K562 (cell line): ENCODE measurements around the gene CHTOP. TPM values are rescaled to one million over a fixed set of nuclear protein-coding genes. Genes with fewer than 3 reads are reported as not detected.

Source experiments
- BDP1 ChIP-seq: IDR thresholded peaks from 3 replicates; pipeline ENCODE4 v1.6.1; 2011; ENCODE audit not compliant: insufficient read length, insufficient read depth
- CAMTA2 ChIP-seq: fragments of 250-450 bp; sonication (Bioruptor Pico); conservative IDR thresholded peaks from 2 replicates; pipeline ENCODE4 v1.5.1; 2022
- CREB1 ChIP-seq, 2 experiments: sonication (generic) in 1 of 2; formaldehyde crosslinking in 1 of 2; IDR thresholded peaks; 2 replicates each; pipeline versions ENCODE4 v1.6.1 to v1.8.0; 2012 to 2022; ENCODE audit warnings: inconsistent platforms in 1 of 2, mild to moderate bottlenecking in 1 of 2, missing genetic modification reagents in 1 of 2, moderate library complexity in 1 of 2
- CTBP1 ChIP-seq: fragments of 450-650 bp; IDR thresholded peaks from 2 replicates; pipeline ENCODE4 v1.6.1; 2016; ENCODE audit warnings: borderline replicate concordance
- DMBX1 ChIP-seq: fragments of 250-450 bp; sonication (Bioruptor Pico); IDR thresholded peaks from 2 replicates; pipeline ENCODE4 v1.8.0; 2022; ENCODE audit warnings: inconsistent platforms, mild to moderate bottlenecking, moderate library complexity, borderline replicate concordance
- FOXK1 ChIP-seq: sonication (generic); formaldehyde crosslinking; IDR thresholded peaks from 2 replicates; pipeline ENCODE4 v1.8.0; 2022; ENCODE audit warnings: missing genetic modification reagents, mild to moderate bottlenecking, borderline replicate concordance
- KAT2B ChIP-seq: IDR thresholded peaks from one replicate; pipeline ENCODE4 v1.6.1; 2012; ENCODE audit warnings: low read depth, mild to moderate bottlenecking, control low read depth, inconsistent platforms, low read length, moderate library complexity
- MYBL2 ChIP-seq, 2 experiments: fragments of 450-650 bp in 1 of 2; sonication (generic) in 1 of 2; formaldehyde crosslinking in 1 of 2; IDR thresholded peaks; 2 replicates each; pipeline versions ENCODE4 v1.6.1 to v1.8.1; 2017 to 2022; ENCODE audit warnings: borderline replicate concordance in 1 of 2, inconsistent platforms in 1 of 2, low read depth in 1 of 2, mild to moderate bottlenecking in 1 of 2, missing genetic modification reagents in 1 of 2, moderate library complexity in 1 of 2
- PHF20 ChIP-seq: fragments of 450-650 bp; IDR thresholded peaks from 2 replicates; pipeline ENCODE4 v1.6.1; 2018; ENCODE audit not compliant: partially characterized antibody
- PHTF2 ChIP-seq: fragments of 250-450 bp; sonication (Bioruptor Pico); IDR thresholded peaks from 2 replicates; pipeline ENCODE4 v1.5.0; 2021; ENCODE audit warnings: mild to moderate bottlenecking
- RFX5 ChIP-seq: IDR thresholded peaks from 2 replicates; pipeline ENCODE4 v1.6.1; 2011; ENCODE audit warnings: low read depth, mild to moderate bottlenecking, improper control_type of control experiment, low read length
- TEAD4 ChIP-seq, 2 experiments: sonication (generic) in 1 of 2; formaldehyde crosslinking in 1 of 2; IDR thresholded peaks; 2 replicates each; pipeline versions ENCODE4 v1.6.1 to v1.8.0; 2012 to 2022; ENCODE audit warnings: borderline replicate concordance in 1 of 2, inconsistent platforms in 1 of 2, low read length in 1 of 2, mild to moderate bottlenecking in 1 of 2, missing genetic modification reagents in 1 of 2
- UBTF ChIP-seq, 2 experiments: IDR thresholded peaks; 2 replicates each; pipeline ENCODE4 v1.6.1; 2012; ENCODE audit warnings: improper control_type of control experiment in 2 of 2, low read depth in 2 of 2, low read length in 2 of 2, borderline replicate concordance in 1 of 2
- ZBTB49 ChIP-seq: sonication (generic); formaldehyde crosslinking; IDR thresholded peaks from 2 replicates; pipeline ENCODE4 v1.8.0; 2022; ENCODE audit warnings: missing genetic modification reagents, mild to moderate bottlenecking, borderline replicate concordance
- ZFPM2 ChIP-seq: fragments of 250-450 bp; sonication (Bioruptor Pico); IDR thresholded peaks from 2 replicates; pipeline ENCODE4 v1.5.1; 2022; ENCODE audit warnings: mild to moderate bottlenecking
- ZNF175 ChIP-seq: fragments of 200-800 bp; sonication (Bioruptor generic); IDR thresholded peaks from 2 replicates; pipeline ENCODE4 v1.6.1; 2016; ENCODE audit warnings: low read depth, mild to moderate bottlenecking, missing genetic modification characterization, missing compliant biosample characterization
- ZNF511 ChIP-seq: sonication (generic); formaldehyde crosslinking; IDR thresholded peaks from 2 replicates; pipeline ENCODE4 v1.8.0; 2022; ENCODE audit warnings: mild to moderate bottlenecking, missing genetic modification reagents
- polyA plus RNA-seq, 8 experiments: library from polyadenylated mRNA; depleted of rRNA in 4 of 8; stranded (reverse) in 5 of 8; unstranded in 3 of 8; fragments of >200 nt; fragmentation: Nextera tagmentation in 2 of 8; fragmentation: Illumina TruSeq in 1 of 8; extraction: Ambion mirVana in 2 of 8; extraction: Trizol in 1 of 8; gene quantifications; 2 replicates each; pipeline versions ENCODE4 v1.2.1 to v1.2.3, GENCODE V29; 2011 to 2014; ENCODE audit warnings: inconsistent platforms in 1 of 8, missing spikeins in 1 of 8
- total RNA-seq, 7 experiments: library from RNA; depleted of rRNA in 6 of 7; stranded (reverse); fragments of >200 nt in 6 of 7; fragmentation: Illumina TruSeq in 2 of 7; extraction: Trizol in 2 of 7; gene quantifications; 2 replicates each; pipeline versions ENCODE4 v1.2.1 to v1.2.3, GENCODE V29; 2011 to 2021; ENCODE audit warnings: low replicate concordance in 1 of 7
- TF ChIP-seq, protein P1 (sequence below), 2 experiments: fragments of 450-650 bp; conservative IDR thresholded peaks; 2 replicates each; pipeline ENCODE4 v1.6.1; 2017; ENCODE audit warnings: mild to moderate bottlenecking in 2 of 2, moderate library complexity in 2 of 2

The CHTOP gene
- total and polyA plus RNA-seq, 9 of the 15 experiments (the other 6 are each of a cell fraction or from before 2014, with no cell fraction given) = 10.2 to 91.8 (median 60.8) TPM

DNA sequence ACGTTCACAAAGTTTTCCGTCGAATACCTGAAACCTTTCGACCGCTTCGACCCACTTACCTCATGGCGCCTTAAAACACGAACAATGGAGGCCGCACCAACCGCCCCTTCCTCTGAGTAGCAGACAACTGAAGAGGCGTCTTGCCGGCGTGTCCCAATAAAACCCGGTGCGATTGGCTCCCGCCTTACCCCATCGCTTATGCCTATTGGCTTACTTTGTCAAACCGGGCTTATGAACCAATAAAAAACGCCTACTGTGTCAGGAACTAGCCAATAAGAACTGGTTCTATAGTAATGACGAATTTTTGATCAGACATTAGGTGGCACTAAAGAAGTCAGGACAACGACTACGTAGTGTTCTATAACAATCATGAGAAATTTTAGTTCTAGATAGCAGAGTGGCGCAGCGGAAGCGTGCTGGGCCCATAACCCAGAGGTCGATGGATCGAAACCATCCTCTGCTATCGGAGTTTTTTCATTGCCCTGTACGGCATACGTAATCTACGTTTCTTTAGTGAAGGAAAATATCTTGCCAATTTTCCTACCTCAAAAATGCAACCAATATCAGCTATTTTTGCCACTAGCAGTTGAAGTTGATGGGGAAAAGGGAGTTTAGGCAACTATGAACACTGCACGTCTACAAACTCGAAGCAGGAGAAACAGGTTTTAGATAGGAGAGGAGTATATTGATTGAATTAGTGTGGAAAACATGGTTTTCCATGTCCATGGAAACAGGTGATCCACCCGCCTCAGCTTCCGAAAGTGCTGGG is 37.2 kb downstream of the CHTOP start, which contains the start of gene ILF2 (continued):
- TF ChIP-seq ZBTB49 (CRISPR knock-in tag) (0 out of 2 replicates have a peak, but pooled peaks have one; percentile 39), UBTF (IDR thresholded peaks at IDR 0.05; ENCODE audit: borderline replicate concordance in 1 of 2, low read depth in 2 of 2, low read length in 2 of 2) (0 out of 4 replicates have a peak, but pooled peaks of 1 of the 2 experiments have one; percentile 37), MYBL2 (IDR thresholded peaks at IDR 0.05; ENCODE audit: low read depth) (peak; percentile 91), MYBL2 (CRISPR knock-in tag; IDR thresholded peaks at IDR 0.05; ENCODE audit: borderline replicate concordance) (no peak), TEAD4 (IDR thresholded peaks at IDR 0.05; ENCODE audit: low read length) (peak; percentile 85), TEAD4 (CRISPR knock-in tag; IDR thresholded peaks at IDR 0.05; ENCODE audit: borderline replicate concordance) (no peak), ZFPM2 (CRISPR knock-in tag) (no peak), PHF20 (peak; percentile 2), KAT2B (no peak), BDP1 (peak; percentile 84), CAMTA2 (CRISPR knock-in tag) (no peak), RFX5 (peak; percentile 71; the same call in 1 of the 2 replicates), DMBX1 (CRISPR knock-in tag) (no peak), CREB1 (IDR thresholded peaks at IDR 0.05) (peak; percentile 77), CREB1 (CRISPR knock-in tag; IDR thresholded peaks at IDR 0.05) (peak; percentile 86), CTBP1 (peak; percentile 63; the same call in 1 of the 2 replicates), FOXK1 (CRISPR knock-in tag) (peak; percentile 59; the same call in 1 of the 2 replicates), ZNF511 (CRISPR knock-in tag) (peak; percentile 24; the same call in 1 of the 2 replicates), PHTF2 (CRISPR knock-in tag) (0 out of 2 replicates have a peak, but pooled peaks have one; percentile 42), ZNF175 (CRISPR knock-in tag) (peak; percentile 2; the same call in 1 of the 2 replicates)
- TF ChIP-seq, protein P1, sequence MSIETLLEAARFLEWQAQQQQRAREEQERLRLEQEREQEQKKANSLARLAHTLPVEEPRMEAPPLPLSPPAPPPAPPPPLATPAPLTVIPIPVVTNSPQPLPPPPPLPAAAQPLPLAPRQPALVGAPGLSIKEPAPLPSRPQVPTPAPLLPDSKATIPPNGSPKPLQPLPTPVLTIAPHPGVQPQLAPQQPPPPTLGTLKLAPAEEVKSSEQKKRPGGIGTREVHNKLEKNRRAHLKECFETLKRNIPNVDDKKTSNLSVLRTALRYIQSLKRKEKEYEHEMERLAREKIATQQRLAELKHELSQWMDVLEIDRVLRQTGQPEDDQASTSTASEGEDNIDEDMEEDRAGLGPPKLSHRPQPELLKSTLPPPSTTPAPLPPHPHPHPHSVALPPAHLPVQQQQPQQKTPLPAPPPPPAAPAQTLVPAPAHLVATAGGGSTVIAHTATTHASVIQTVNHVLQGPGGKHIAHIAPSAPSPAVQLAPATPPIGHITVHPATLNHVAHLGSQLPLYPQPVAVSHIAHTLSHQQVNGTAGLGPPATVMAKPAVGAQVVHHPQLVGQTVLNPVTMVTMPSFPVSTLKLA (conservative IDR thresholded peaks at IDR 0.05) = peak; percentile 64 to 86
